ENCODE measurements around the gene RAD23B. TPM values are rescaled to one million over a fixed set of nuclear protein-coding genes. Genes with fewer than 3 reads are reported as not detected.

The RAD23B gene
- total RNA-seq, 1 experiment from 2014 or later = 251 TPM

DNA sequence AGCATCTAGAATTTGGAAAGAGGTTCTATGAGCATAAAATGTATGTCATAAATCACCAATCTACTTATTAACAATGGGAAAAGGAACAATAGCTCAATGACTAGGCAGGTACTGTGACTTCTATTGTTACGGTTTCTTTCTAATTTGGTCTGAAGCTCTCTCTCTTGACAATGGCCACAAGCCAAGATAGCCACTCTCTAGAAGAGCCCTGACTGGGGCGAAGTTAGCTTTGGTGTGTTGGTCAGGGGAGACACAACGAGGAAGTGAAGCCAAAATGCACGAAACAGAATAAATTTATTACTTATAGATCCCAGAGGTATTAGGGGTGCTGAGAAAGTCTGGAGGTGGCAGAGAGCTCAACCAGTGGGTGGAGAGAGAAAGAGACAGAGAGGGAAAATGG is 9.4 kb upstream of the RAD23B start:
- CTCF ChIA-PET = no interaction called here
- POLR2A ChIA-PET = no interaction called here
- no peaks in the 10 kb centered on the region for H3K9me2 ChIP-seq (ENCODE audit: insufficient read depth)
- no peak overlapping the region; the same call in 1 of the 2 replicates for H3K9ac ChIP-seq (ENCODE audit: low read length)
- DNase-seq (ENCODE audit: low read depth, low spot score) (no peak), ATAC-seq (peak; percentile 1; the same call in 1 of the 2 replicates)
- no TSS peak for BruUV-seq (replicated peaks)
- H3K4me1 ChIP-seq (ENCODE audit: control insufficient read depth in 1 of 2, insufficient read depth in 2 of 2, low read length in 2 of 2) = peaks cover 32 to 55% of the 10 kb centered on the region in 2 experiments
- H3K27me3 ChIP-seq (ENCODE audit: insufficient read depth, low read length) = no peaks in the 10 kb centered on the region
- no peaks in the 10 kb centered on the region for H4K20me1 ChIP-seq (ENCODE audit: insufficient read depth)
- TF ChIP-seq, protein P1, sequence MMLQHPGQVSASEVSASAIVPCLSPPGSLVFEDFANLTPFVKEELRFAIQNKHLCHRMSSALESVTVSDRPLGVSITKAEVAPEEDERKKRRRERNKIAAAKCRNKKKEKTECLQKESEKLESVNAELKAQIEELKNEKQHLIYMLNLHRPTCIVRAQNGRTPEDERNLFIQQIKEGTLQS (IDR thresholded peaks at IDR 0.05) = no peak
- TF ChIP-seq, protein P2, sequence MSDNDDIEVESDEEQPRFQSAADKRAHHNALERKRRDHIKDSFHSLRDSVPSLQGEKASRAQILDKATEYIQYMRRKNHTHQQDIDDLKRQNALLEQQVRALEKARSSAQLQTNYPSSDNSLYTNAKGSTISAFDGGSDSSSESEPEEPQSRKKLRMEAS (IDR thresholded peaks at IDR 0.05) = no peak
- TF ChIP-seq EGR1 (IDR thresholded peaks at IDR 0.05; ENCODE audit: low read depth) (no peak), ZNF274 (IDR thresholded peaks at IDR 0.05; ENCODE audit: low read depth, low read length) (no peak), JUND (IDR thresholded peaks at IDR 0.05) (no peak), RAD21 (IDR thresholded peaks at IDR 0.05; ENCODE audit: low read depth) (no peak)
- no peaks in the 10 kb centered on the region for H3K9me3 ChIP-seq (ENCODE audit: control insufficient read depth in 1 of 2, insufficient read depth in 1 of 2, low read depth in 1 of 2, low read length in 2 of 2)
- no peak overlapping the region for H2AFZ ChIP-seq (ENCODE audit: low read depth, low read length, poor library complexity, severe bottlenecking)
- H3K4me3 ChIP-seq (replicated peaks in 1 of 2; ENCODE audit: low read depth in 1 of 2, low read length in 2 of 2) = no peak overlapping the region
- H3K79me2 ChIP-seq (ENCODE audit: insufficient read depth, low read length) = no peaks in the 10 kb centered on the region
- H3K4me2 ChIP-seq (ENCODE audit: low read length) = peak overlapping the region; percentile 62; the same call in 1 of the 2 replicates
- H3K27ac ChIP-seq (ENCODE audit: low read depth, low read length) = no peak overlapping the region
- intact Hi-C loops (cut with micrococcal nuclease) = no loop called here
- RAD21 ChIA-PET (ENCODE audit: low non-redundant PET in 1 of 2, low total read pairs in 2 of 2, uncharacterized antibody in 2 of 2, unreplicated experiment in 2 of 2) = no interaction called here
- H3K36me3 ChIP-seq (ENCODE audit: control insufficient read depth in 1 of 2, insufficient read depth in 2 of 2, low read length in 2 of 2) = no peaks in the 10 kb centered on the region

DNA sequence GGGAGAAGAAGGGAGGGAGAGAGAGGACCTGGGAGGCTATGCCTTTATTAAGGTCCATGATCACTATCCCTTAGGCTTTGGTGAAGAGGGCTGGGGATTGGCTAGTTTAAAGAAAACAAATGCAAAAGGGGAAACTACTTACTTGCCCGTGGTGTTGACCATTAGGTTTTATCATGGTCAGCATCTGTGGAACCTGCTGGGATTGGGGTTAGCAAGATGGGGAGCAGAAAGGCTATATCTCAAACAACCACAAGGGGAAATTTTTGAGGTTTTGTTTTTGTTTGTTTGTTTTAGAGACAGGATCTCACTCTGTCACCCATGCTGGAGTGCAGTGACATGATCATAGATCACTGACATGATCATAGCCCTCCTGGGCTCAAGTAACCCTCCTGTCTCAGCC is 9.0 kb upstream of the RAD23B start:
- Histone ChIP-seq H3K4me3 (replicated peaks in 1 of 2; ENCODE audit: low read depth in 1 of 2, low read length in 2 of 2) (no peak overlapping the region), H3K79me2 (ENCODE audit: insufficient read depth, low read length) (no peaks in the 10 kb centered on the region), H2AFZ (ENCODE audit: low read depth, low read length, poor library complexity, severe bottlenecking) (no peak overlapping the region), H3K36me3 (ENCODE audit: control insufficient read depth in 1 of 2, insufficient read depth in 2 of 2, low read length in 2 of 2) (no peaks in the 10 kb centered on the region), H3K27ac (ENCODE audit: low read depth, low read length) (peak overlapping the region; percentile 2; the same call in 1 of the 2 replicates), H3K9me3 (ENCODE audit: control insufficient read depth in 1 of 2, insufficient read depth in 1 of 2, low read depth in 1 of 2, low read length in 2 of 2) (no peaks in the 10 kb centered on the region), H3K9ac (ENCODE audit: low read length) (no peak overlapping the region; the same call in 1 of the 2 replicates), H3K9me2 (ENCODE audit: insufficient read depth) (no peaks in the 10 kb centered on the region), H3K27me3 (ENCODE audit: insufficient read depth, low read length) (no peaks in the 10 kb centered on the region), H3K4me2 (ENCODE audit: low read length) (peak overlapping the region; percentile 62), H4K20me1 (ENCODE audit: insufficient read depth) (no peaks in the 10 kb centered on the region), H3K4me1 (ENCODE audit: control insufficient read depth in 1 of 2, insufficient read depth in 2 of 2, low read length in 2 of 2) (peaks cover 32 to 55% of the 10 kb centered on the region in 2 experiments)
- no peak for TF ChIP-seq RAD21 (IDR thresholded peaks at IDR 0.05; ENCODE audit: low read depth)
- TF ChIP-seq, protein P3, sequence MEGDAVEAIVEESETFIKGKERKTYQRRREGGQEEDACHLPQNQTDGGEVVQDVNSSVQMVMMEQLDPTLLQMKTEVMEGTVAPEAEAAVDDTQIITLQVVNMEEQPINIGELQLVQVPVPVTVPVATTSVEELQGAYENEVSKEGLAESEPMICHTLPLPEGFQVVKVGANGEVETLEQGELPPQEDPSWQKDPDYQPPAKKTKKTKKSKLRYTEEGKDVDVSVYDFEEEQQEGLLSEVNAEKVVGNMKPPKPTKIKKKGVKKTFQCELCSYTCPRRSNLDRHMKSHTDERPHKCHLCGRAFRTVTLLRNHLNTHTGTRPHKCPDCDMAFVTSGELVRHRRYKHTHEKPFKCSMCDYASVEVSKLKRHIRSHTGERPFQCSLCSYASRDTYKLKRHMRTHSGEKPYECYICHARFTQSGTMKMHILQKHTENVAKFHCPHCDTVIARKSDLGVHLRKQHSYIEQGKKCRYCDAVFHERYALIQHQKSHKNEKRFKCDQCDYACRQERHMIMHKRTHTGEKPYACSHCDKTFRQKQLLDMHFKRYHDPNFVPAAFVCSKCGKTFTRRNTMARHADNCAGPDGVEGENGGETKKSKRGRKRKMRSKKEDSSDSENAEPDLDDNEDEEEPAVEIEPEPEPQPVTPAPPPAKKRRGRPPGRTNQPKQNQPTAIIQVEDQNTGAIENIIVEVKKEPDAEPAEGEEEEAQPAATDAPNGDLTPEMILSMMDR (IDR thresholded peaks at IDR 0.05 in 2 of 3, conservative IDR thresholded peaks at IDR 0.05 in 1 of 3; ENCODE audit: borderline replicate concordance in 1 of 3, insufficient read depth in 1 of 3, low read depth in 2 of 3, low read length in 2 of 3) = peak in 2 of 3 experiments; percentile 23 to 41; a peak in 3 of 6 replicates
- no peak for DNase-seq (ENCODE audit: low read depth, low spot score)
- BruUV-seq (replicated peaks) = no TSS peak
- ATAC-seq = peak; percentile 55
- RAD21 ChIA-PET (ENCODE audit: low non-redundant PET in 1 of 2, low total read pairs in 2 of 2, uncharacterized antibody in 2 of 2, unreplicated experiment in 2 of 2) = no interaction called here
- POLR2A ChIA-PET = no interaction called here
- intact Hi-C loops (cut with micrococcal nuclease) = no loop called here
- CTCF ChIA-PET = no interaction called here
